Mucosa of rectum (tissue), 2 donors: Measurements from ENCODE around the gene IMMP2L.

Source experiments
- H3K27ac ChIP-seq, 2 donors: one replicate each; pipeline ENCODE4 v1.7.0; 2013; ENCODE audit warnings: inconsistent platforms in 2 of 2, low read depth in 2 of 2, low read length in 2 of 2
- H3K27me3 ChIP-seq, 2 donors: one replicate each; pipeline ENCODE4 v1.7.0; 2013; ENCODE audit warnings: low read length in 2 of 2; ENCODE audit not compliant: control insufficient read depth in 2 of 2, insufficient read depth in 2 of 2
- H3K36me3 ChIP-seq, 2 donors: one replicate each; pipeline ENCODE4 v1.7.0; 2013; ENCODE audit warnings: low read length in 2 of 2; ENCODE audit not compliant: control insufficient read depth in 2 of 2, insufficient read depth in 2 of 2
- H3K4me1 ChIP-seq, 2 donors: one replicate each; pipeline ENCODE4 v1.7.0; 2013; ENCODE audit warnings: low read length in 2 of 2, mild to moderate bottlenecking in 1 of 2; ENCODE audit not compliant: control insufficient read depth in 2 of 2, insufficient read depth in 2 of 2
- H3K4me3 ChIP-seq, 2 donors: one replicate each; pipeline ENCODE4 v1.7.0; 2013; ENCODE audit warnings: low read length in 2 of 2
- H3K9ac ChIP-seq, 2 donors: one replicate each; pipeline ENCODE4 v1.7.0; 2013; ENCODE audit warnings: low read length in 2 of 2, low read depth in 1 of 2, mild to moderate bottlenecking in 1 of 2
- H3K9me3 ChIP-seq, 2 donors: one replicate each; pipeline ENCODE4 v1.7.0; 2013; ENCODE audit warnings: low read length in 2 of 2; ENCODE audit not compliant: control insufficient read depth in 2 of 2
- donor health status: healthy.
- donor health status: Normal muscosa, but diverticular disease.

The IMMP2L gene

GRCh38 chr7:110718503-110719205 is 843.6 kb downstream of the IMMP2L start:
- Histone ChIP-seq H3K27me3 (no peaks in the 10 kb centered on the region), H3K9me3 (no peaks in the 10 kb centered on the region), H3K4me3 (no peak overlapping the region), H3K9ac (no peak overlapping the region), H3K4me1 (no peaks in the 10 kb centered on the region), H3K27ac (no peak overlapping the region), H3K36me3 (no peaks in the 10 kb centered on the region)

GRCh38 chr7:110704225-110704624 is 858.1 kb downstream of the IMMP2L start:
- Histone ChIP-seq H3K9ac (no peak overlapping the region), H3K27ac (no peak overlapping the region), H3K36me3 (no peaks in the 10 kb centered on the region), H3K27me3 (no peaks in the 10 kb centered on the region), H3K4me1 (no peaks in the 10 kb centered on the region), H3K4me3 (no peak overlapping the region), H3K9me3 (no peaks in the 10 kb centered on the region)

- H3K9ac ChIP-seq: no peak overlapping the region
- no peak overlapping the region for H3K27ac ChIP-seq
- H3K4me1 ChIP-seq: peaks cover 3 to 4% of the 10 kb centered on the region in 2 donors
- H3K4me3 ChIP-seq: no peak overlapping the region
- no peaks in the 10 kb centered on the region for H3K27me3 ChIP-seq
- H3K36me3 ChIP-seq: no peaks in the 10 kb centered on the region
- no peaks in the 10 kb centered on the region for H3K9me3 ChIP-seq
Observed at GRCh38 chr7:110698576-110698975, 863.7 kb downstream of the IMMP2L start.

GRCh38 chr7:110693344-110693743 is 868.9 kb downstream of the IMMP2L start:
- H3K27ac ChIP-seq: peak overlapping the region; percentile 16 to 34
- no peaks in the 10 kb centered on the region for H3K9me3 ChIP-seq
- H3K4me1 ChIP-seq: peaks cover 4 to 8% of the 10 kb centered on the region in 2 donors
- H3K36me3 ChIP-seq: no peaks in the 10 kb centered on the region
- H3K4me3 ChIP-seq: peak overlapping the region in 1 of 2 donors; percentile 26
- no peak overlapping the region for H3K9ac ChIP-seq
- H3K27me3 ChIP-seq: no peaks in the 10 kb centered on the region

GRCh38 chr7:110688908-110689307 is 873.4 kb downstream of the IMMP2L start:
- Histone ChIP-seq H3K4me3 (no peak overlapping the region), H3K27ac (no peak overlapping the region), H3K9ac (no peak overlapping the region)

GRCh38 chr7:110685899-110686298 is 876.4 kb downstream of the IMMP2L start:
- Histone ChIP-seq H3K36me3 (no peaks in the 10 kb centered on the region), H3K27ac (no peak overlapping the region), H3K9ac (no peak overlapping the region), H3K27me3 (no peaks in the 10 kb centered on the region), H3K9me3 (no peaks in the 10 kb centered on the region), H3K4me3 (no peak overlapping the region), H3K4me1 (no peaks in the 10 kb centered on the region)

More at GRCh38 chr7:110688908-110689307, 873.4 kb downstream of the IMMP2L start:
- H3K27me3 ChIP-seq: no peaks in the 10 kb centered on the region
- H3K36me3 ChIP-seq: no peaks in the 10 kb centered on the region
- H3K4me1 ChIP-seq: peaks cover 4 to 8% of the 10 kb centered on the region in 2 donors
- H3K9me3 ChIP-seq: no peaks in the 10 kb centered on the region

- Histone ChIP-seq H3K4me3 (no peak overlapping the region), H3K9ac (no peak overlapping the region), H3K36me3 (no peaks in the 10 kb centered on the region), H3K4me1 (no peaks in the 10 kb centered on the region), H3K27me3 (no peaks in the 10 kb centered on the region), H3K9me3 (no peaks in the 10 kb centered on the region), H3K27ac (no peak overlapping the region)
Observed at GRCh38 chr7:110681941-110682340, 880.4 kb downstream of the IMMP2L start.

GRCh38 chr7:110677405-110677804 is 884.9 kb downstream of the IMMP2L start:
- Histone ChIP-seq H3K9ac (no peak overlapping the region), H3K4me3 (no peak overlapping the region), H3K9me3 (peaks cover 0 to 3% of the 10 kb centered on the region in 2 donors), H3K27ac (no peak overlapping the region), H3K36me3 (no peaks in the 10 kb centered on the region), H3K27me3 (no peaks in the 10 kb centered on the region), H3K4me1 (no peaks in the 10 kb centered on the region)

- Histone ChIP-seq H3K4me1 (no peaks in the 10 kb centered on the region), H3K9me3 (peaks cover 0 to 3% of the 10 kb centered on the region in 2 donors), H3K9ac (no peak overlapping the region), H3K27ac (no peak overlapping the region), H3K27me3 (no peaks in the 10 kb centered on the region), H3K36me3 (no peaks in the 10 kb centered on the region), H3K4me3 (no peak overlapping the region)
Observed at GRCh38 chr7:110676785-110677184, 885.5 kb downstream of the IMMP2L start.

GRCh38 chr7:110675383-110676103 is 886.7 kb downstream of the IMMP2L start:
- H3K9me3 ChIP-seq: peaks cover 0 to 3% of the 10 kb centered on the region in 2 donors
- H3K27ac ChIP-seq: no peak overlapping the region
- H3K27me3 ChIP-seq: no peaks in the 10 kb centered on the region
- no peak overlapping the region for H3K9ac ChIP-seq
- no peaks in the 10 kb centered on the region for H3K36me3 ChIP-seq
- H3K4me1 ChIP-seq: no peaks in the 10 kb centered on the region
- no peak overlapping the region for H3K4me3 ChIP-seq
